ENCODE data around the gene HSPB7.
"Not testable (repeated sequence)": the region's sequence is repeated elsewhere in the genome, so short reads cannot be mapped to it uniquely, and the experiment has no call there.

HSPB7 gene

GRCh38 chr1:16005597-16005996 lies 12.2 kb downstream of the HSPB7 start:
- no peak for DNase-seq

- DNase-seq: not testable (repeated sequence)
Observed at GRCh38 chr1:16001274-16001673, 16.6 kb downstream of the HSPB7 start.

- DNase-seq: no peak
Observed at GRCh38 chr1:15998929-15999328, 18.9 kb downstream of the HSPB7 start.

- no peak for DNase-seq
Observed at GRCh38 chr1:15997637-15998280, 20.1 kb downstream of the HSPB7 start.

GRCh38 chr1:15997076-15997585 lies 20.7 kb downstream of the HSPB7 start:
- no peak for DNase-seq

GRCh38 chr1:15994590-15995351 lies 23.1 kb downstream of the HSPB7 start:
- DNase-seq: no peak

GRCh38 chr1:15994081-15994480 lies 23.8 kb downstream of the HSPB7 start:
- DNase-seq: no peak

GRCh38 chr1:15993666-15994065 lies 24.2 kb downstream of the HSPB7 start:
- no peak for DNase-seq

GRCh38 chr1:15992582-15993500 lies 25.0 kb downstream of the HSPB7 start:
- no peak for DNase-seq

- no peak for DNase-seq
Observed at GRCh38 chr1:15992187-15992553, 25.7 kb downstream of the HSPB7 start.

GRCh38 chr1:15991427-15992186 lies 26.2 kb downstream of the HSPB7 start:
- DNase-seq: no peak

GRCh38 chr1:15989776-15990175 lies 28.1 kb downstream of the HSPB7 start:
- no peak for DNase-seq

GRCh38 chr1:15988856-15989736 lies 28.7 kb downstream of the HSPB7 start:
- no peak for DNase-seq

- DNase-seq: no peak
Observed at GRCh38 chr1:15985611-15986297, 32.1 kb downstream of the HSPB7 start.

GRCh38 chr1:15983275-15983674 lies 34.6 kb downstream of the HSPB7 start:
- no peak for DNase-seq

- no peak for DNase-seq
Observed at GRCh38 chr1:15981679-15982078, 36.2 kb downstream of the HSPB7 start.

GRCh38 chr1:15977947-15978346 lies 39.9 kb downstream of the HSPB7 start:
- DNase-seq: not testable (repeated sequence)

GRCh38 chr1:15975805-15976680 lies 41.8 kb downstream of the HSPB7 start, which contains the start of gene ZBTB17:
Gene ZBTB17, minus strand, starts transcription at chr1:15976101. Its CDS starts 27,606 bp downstream, at chr1:15948495.
- peak; percentile 80 for DNase-seq

GRCh38 chr1:15975358-15975804 lies 42.5 kb downstream of the HSPB7 start:
- no peak for DNase-seq

- DNase-seq: no peak
Observed at GRCh38 chr1:15974855-15975254, 43.0 kb downstream of the HSPB7 start.

Measured in NCI-H526 treated with DMSO at 0.1 percent for 48 hours (cell line).